Esophagus muscularis mucosa (tissue), 3 donors: ENCODE results near the gene ZRANB3.

ENCODE experiments used
- POLR2A ChIP-seq: fragments of 450-650 bp; IDR thresholded peaks from one replicate; pipeline ENCODE4 v1.6.1; 2017; ENCODE audit warnings: antibody characterized with exemption, moderate library complexity, mild to moderate bottlenecking, low read depth
- POLR2AphosphoS5 ChIP-seq, 2 donors: sonication (generic); formaldehyde crosslinking; IDR thresholded peaks; one replicate each; pipeline ENCODE4 v1.6.1; 2017; ENCODE audit warnings: antibody characterized with exemption in 2 of 2
- TF ChIP-seq, protein P1 (sequence below), 3 experiments: fragments of 200-600 bp in 2 of 3; fragments of 450-650 bp in 1 of 3; sonication (generic) in 2 of 3; IDR thresholded peaks; one replicate each; pipeline ENCODE4 v1.5.1; 2017 to 2019; ENCODE audit warnings: antibody characterized with exemption in 3 of 3, mild to moderate bottlenecking in 2 of 3, moderate library complexity in 1 of 3

DNA sequence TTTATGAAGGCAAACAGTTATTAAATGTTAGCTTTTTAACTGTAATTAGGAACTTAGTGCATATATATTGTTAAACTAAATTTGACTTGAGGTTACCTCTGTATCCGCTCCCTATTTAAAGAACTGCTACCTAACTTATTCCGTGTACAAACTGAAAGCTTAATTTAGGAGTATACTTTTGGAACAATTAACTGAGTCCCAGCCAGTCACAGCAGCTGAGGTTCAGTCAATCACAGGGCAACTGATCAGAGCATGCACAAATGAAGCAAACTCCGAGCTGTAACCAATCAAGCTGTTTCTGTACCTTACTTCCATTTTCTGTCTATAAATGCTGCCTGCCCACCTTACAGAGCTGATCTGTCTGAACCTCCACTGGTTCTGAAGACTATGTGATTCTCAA lies 417.7 kb downstream of the ZRANB3 start:
- TF ChIP-seq POLR2AphosphoS5 (IDR thresholded peaks at IDR 0.05) (no peak), POLR2A (no peak)
- TF ChIP-seq, protein P1, sequence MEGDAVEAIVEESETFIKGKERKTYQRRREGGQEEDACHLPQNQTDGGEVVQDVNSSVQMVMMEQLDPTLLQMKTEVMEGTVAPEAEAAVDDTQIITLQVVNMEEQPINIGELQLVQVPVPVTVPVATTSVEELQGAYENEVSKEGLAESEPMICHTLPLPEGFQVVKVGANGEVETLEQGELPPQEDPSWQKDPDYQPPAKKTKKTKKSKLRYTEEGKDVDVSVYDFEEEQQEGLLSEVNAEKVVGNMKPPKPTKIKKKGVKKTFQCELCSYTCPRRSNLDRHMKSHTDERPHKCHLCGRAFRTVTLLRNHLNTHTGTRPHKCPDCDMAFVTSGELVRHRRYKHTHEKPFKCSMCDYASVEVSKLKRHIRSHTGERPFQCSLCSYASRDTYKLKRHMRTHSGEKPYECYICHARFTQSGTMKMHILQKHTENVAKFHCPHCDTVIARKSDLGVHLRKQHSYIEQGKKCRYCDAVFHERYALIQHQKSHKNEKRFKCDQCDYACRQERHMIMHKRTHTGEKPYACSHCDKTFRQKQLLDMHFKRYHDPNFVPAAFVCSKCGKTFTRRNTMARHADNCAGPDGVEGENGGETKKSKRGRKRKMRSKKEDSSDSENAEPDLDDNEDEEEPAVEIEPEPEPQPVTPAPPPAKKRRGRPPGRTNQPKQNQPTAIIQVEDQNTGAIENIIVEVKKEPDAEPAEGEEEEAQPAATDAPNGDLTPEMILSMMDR (IDR thresholded peaks at IDR 0.05): no peak
